B cell (primary cell): ENCODE data around the gene SLC38A1. TPM values are rescaled to one million over a fixed set of nuclear protein-coding genes. Genes with fewer than 3 reads are reported as not detected.
"Not testable (repeated sequence)": the region's sequence is repeated elsewhere in the genome, so short reads cannot be mapped to it uniquely, and the experiment has no call there.

Source experiments
- ATAC-seq: fragments of 200-7000 bp; cut with Tn5 transposase; one replicate; pipeline ENCODE4 v1.10.0; 2021; ENCODE audit warnings: low read depth, mild to moderate bottlenecking, moderate number of reproducible peaks, moderate library complexity
- CTCF ChIA-PET: fragments of 350-600 bp; sonication (Branson Sonifier 250); formaldehyde crosslinking; loops from one replicate; lab custom pipeline; 2021; ENCODE audit warnings: antibody characterized with exemption, inconsistent platforms; lab: Charles Lee
- POLR2A ChIA-PET: fragments of 350-600 bp; sonication (Branson Sonifier 250); formaldehyde crosslinking; loops from one replicate; lab custom pipeline; 2021; ENCODE audit warnings: antibody characterized with exemption; lab: Charles Lee
- DNase-seq: peaks from one replicate; pipeline ENCODE4 v3.0.0; 2013
- H2AFZ ChIP-seq: 2 replicates; pipeline ENCODE4 v1.6.1; 2012; ENCODE audit warnings: mild to moderate bottlenecking, low read depth, low read length; ENCODE audit not compliant: insufficient read depth, poor library complexity, severe bottlenecking
- H3K27ac ChIP-seq, 2 donors: 1 replicate in 1 of 2; 2 replicates in 1 of 2; pipeline ENCODE4 v1.5.1; 2012 to 2013; ENCODE audit warnings: low read length in 2 of 2, mild to moderate bottlenecking in 2 of 2, moderate library complexity in 1 of 2
- H3K27me3 ChIP-seq, 4 experiments: fragments of 200-600 bp in 1 of 4; sonication (generic) in 1 of 4; replicated peaks in 1 of 4; 1 replicate in 2 of 4; 2 replicates in 2 of 4; pipeline versions ENCODE4 v1.6.1 to v1.7.0; 2013 to 2016; ENCODE audit warnings: low read length in 3 of 4, mild to moderate bottlenecking in 2 of 4, mixed read lengths in 1 of 4, moderate library complexity in 1 of 4; ENCODE audit not compliant: insufficient read depth in 4 of 4, control insufficient read depth in 3 of 4; ENCODE audit errors: control extremely low read depth in 1 of 4
- H3K36me3 ChIP-seq, 2 experiments: replicated peaks in 1 of 2; 1 replicate in 1 of 2; 2 replicates in 1 of 2; pipeline versions ENCODE4 v1.6.1 to v1.7.1; 2013; ENCODE audit warnings: low read length in 1 of 2; ENCODE audit not compliant: insufficient read depth in 2 of 2, control insufficient read depth in 1 of 2; ENCODE audit errors: control extremely low read depth in 1 of 2, extremely low read depth in 1 of 2
- H3K4me1 ChIP-seq, 2 donors: fragments of 200-600 bp in 1 of 2; sonication (generic) in 1 of 2; 1 replicate in 1 of 2; 2 replicates in 1 of 2; pipeline versions ENCODE4 v1.5.1 to v1.6.1; 2013 to 2017; ENCODE audit warnings: low read length in 2 of 2; ENCODE audit not compliant: control insufficient read depth in 2 of 2, insufficient read depth in 2 of 2
- H3K4me2 ChIP-seq: replicated peaks from 2 replicates; pipeline ENCODE3; 2012; ENCODE audit warnings: mild to moderate bottlenecking, low read depth, low read length; ENCODE audit not compliant: poor library complexity, severe bottlenecking
- H3K4me3 ChIP-seq, 5 experiments: fragments of 200-600 bp in 1 of 5; sonication (generic) in 1 of 5; 1 replicate in 3 of 5; 2 replicates in 2 of 5; pipeline versions ENCODE4 v1.5.1 to v1.7.0; 2011 to 2016; ENCODE audit warnings: low read length in 4 of 5, mild to moderate bottlenecking in 4 of 5, low read depth in 2 of 5, control low read depth in 1 of 5, moderate library complexity in 1 of 5; ENCODE audit not compliant: insufficient read depth in 1 of 5; ENCODE audit errors: control extremely low read depth in 1 of 5, extremely low read depth in 1 of 5
- H3K79me2 ChIP-seq: fragments of 200-600 bp; sonication (generic); one replicate; pipeline ENCODE4 v1.6.0; 2016; ENCODE audit warnings: low read length; ENCODE audit not compliant: control insufficient read depth, insufficient read depth
- H3K9ac ChIP-seq: fragments of 200-600 bp; sonication (generic); 2 replicates; pipeline ENCODE4 v1.6.1; 2017; ENCODE audit warnings: mild to moderate bottlenecking, low read length, moderate library complexity
- H3K9me3 ChIP-seq, 3 donors: one replicate each; pipeline versions ENCODE4 v1.6.1 to v1.7.1; 2013; ENCODE audit warnings: low read length in 2 of 3; ENCODE audit not compliant: control insufficient read depth in 2 of 3, insufficient read depth in 1 of 3; ENCODE audit errors: control extremely low read depth in 1 of 3
- H4K20me1 ChIP-seq: 2 replicates; pipeline ENCODE4 v1.6.0; 2012; ENCODE audit warnings: mild to moderate bottlenecking, low read length; ENCODE audit not compliant: insufficient read depth, control insufficient read depth, poor library complexity, severe bottlenecking
- H3K27ac Mint-ChIP-seq: one replicate; pipeline ENCODE4 v1.8.0; 2021; ENCODE audit warnings: mixed read lengths
- H3K27me3 Mint-ChIP-seq: one replicate; pipeline ENCODE4 v1.8.0; 2021; ENCODE audit warnings: mixed read lengths
- H3K4me1 Mint-ChIP-seq: one replicate; pipeline ENCODE4 v1.8.0; 2021; ENCODE audit warnings: mixed read lengths
- H3K4me3 Mint-ChIP-seq: one replicate; pipeline ENCODE4 v1.8.0; 2021; ENCODE audit warnings: mixed read lengths
- H3K9me3 Mint-ChIP-seq: one replicate; pipeline ENCODE4 v1.8.0; 2022; ENCODE audit warnings: mixed read lengths; ENCODE audit not compliant: insufficient read depth
- CTCF ChIP-seq: fragments of 200-600 bp; IDR thresholded peaks from one replicate; pipeline ENCODE4 v1.8.0; 2022; ENCODE audit warnings: antibody characterized with exemption, mild to moderate bottlenecking
- EZH2 ChIP-seq: IDR thresholded peaks from 2 replicates; pipeline ENCODE4 v1.6.1; 2012; ENCODE audit warnings: borderline replicate concordance, low read depth, mild to moderate bottlenecking, moderate library complexity, low read length; ENCODE audit not compliant: insufficient read depth, poor library complexity, severe bottlenecking
- WGBS: methylation state at CpG from one replicate; pipeline ENCODE4 v1.1.5; 2013; ENCODE audit warnings: missing lambda C conversion rate; ENCODE audit not compliant: insufficient coverage; 5-methylcytosine and 5-hydroxymethylcytosine counted together
- intact Hi-C: fragments of 100-400 bp; cut with micrococcal nuclease; formaldehyde crosslinking; loops from one replicate; pipeline ENCODE4 v1.10.0; 2022
- polyA plus RNA-seq: library from polyadenylated mRNA; depleted of rRNA; stranded (reverse); fragments of >200 nt; gene quantifications from 2 replicates; pipeline ENCODE4 v1.2.3, GENCODE V29; 2012
- total RNA-seq, 2 donors: library from RNA; stranded (reverse); fragments of 120-200 nt in 1 of 2; gene quantifications; 1 replicate in 1 of 2; 2 replicates in 1 of 2; pipeline versions ENCODE4 v1.2.3 to v1.2.4, GENCODE V29; 2013 to 2022

The SLC38A1 gene
- total and polyA plus RNA-seq, 2 donors (not counting 1 experiment from before 2014, with no cell fraction given): 38.1 to 205 TPM

DNA sequence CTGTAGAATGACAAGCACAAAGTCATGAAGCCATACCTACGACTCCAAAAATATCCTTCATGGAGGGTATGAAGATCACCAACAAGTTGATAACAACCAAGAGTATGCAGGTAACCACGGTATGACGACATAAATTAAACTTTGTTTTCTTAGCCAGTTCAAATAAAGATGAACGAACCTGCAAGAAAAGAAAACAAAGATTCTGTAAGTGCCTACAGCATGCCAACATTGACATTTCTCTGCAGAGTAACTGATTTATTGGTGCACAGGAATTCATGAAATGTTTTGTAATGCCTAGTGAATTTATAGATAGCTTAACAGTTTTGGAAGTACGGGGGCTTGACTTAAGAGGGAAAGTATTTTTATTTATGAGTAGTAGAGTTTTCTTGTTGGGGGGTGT, 71.0 kb downstream of the SLC38A1 start:
- Histone ChIP-seq H3K27ac (no peak overlapping the region), H3K4me2 (no peak overlapping the region), H4K20me1 (no peaks in the 10 kb centered on the region), H2AFZ (no peak overlapping the region), H3K9me3 (peaks cover 0 to 5% (median 0%) of the 10 kb centered on the region in 3 donors), H3K4me3 (no peak overlapping the region), H3K9ac (no peak overlapping the region), H3K36me3 (peaks cover 21 to 87% of the 10 kb centered on the region in 2 experiments), H3K4me1 (no peaks in the 10 kb centered on the region), H3K79me2 (peaks cover 4% of the 10 kb centered on the region), H3K27me3 (no peaks in the 10 kb centered on the region)
- intact Hi-C loops: no loop called here
- no peak for ATAC-seq
- ChIA-PET CTCF (no interaction called here), POLR2A (no interaction called here)
- H3K27me3 Mint-ChIP-seq: no peaks in the 10 kb centered on the region
- WGBS: 100% methylated on average over 3 of the region's 5 CpGs
- H3K4me1 Mint-ChIP-seq: peaks cover 8% of the 10 kb centered on the region
- H3K27ac Mint-ChIP-seq: no peak overlapping the region
- no peak for TF ChIP-seq CTCF
- TF ChIP-seq EZH2: no peak
- no peaks in the 10 kb centered on the region for H3K9me3 Mint-ChIP-seq
- H3K4me3 Mint-ChIP-seq: no peak overlapping the region
- DNase-seq: no peak

DNA sequence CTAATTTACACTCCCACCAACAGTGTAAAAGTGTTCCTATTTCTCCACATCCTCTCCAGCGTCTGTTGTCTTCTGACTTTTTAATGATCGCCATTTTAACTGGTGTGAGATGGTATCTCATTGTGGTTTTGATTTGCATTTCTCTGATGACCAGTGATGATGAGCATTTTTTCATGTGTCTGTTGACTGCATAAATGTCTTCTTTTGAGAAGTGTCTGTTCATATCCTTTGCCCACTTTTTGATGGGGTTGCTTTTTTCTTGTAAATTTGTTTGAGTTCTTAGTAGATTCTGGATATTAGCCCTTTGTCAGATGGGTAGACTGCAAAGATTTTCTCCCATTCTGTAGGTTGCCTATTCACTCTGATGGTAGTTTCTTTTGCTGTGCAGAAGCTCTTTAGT, 78.3 kb downstream of the SLC38A1 start:
- H3K27me3 Mint-ChIP-seq, H3K27me3 ChIP-seq, intact Hi-C loops, H3K4me3 ChIP-seq, H3K9me3 Mint-ChIP-seq, DNase-seq, H3K79me2 ChIP-seq, H3K9ac ChIP-seq, CTCF ChIA-PET, H4K20me1 ChIP-seq, H3K9me3 ChIP-seq, H2AFZ ChIP-seq, ATAC-seq, H3K27ac ChIP-seq, H3K4me2 ChIP-seq, H3K4me3 Mint-ChIP-seq: not testable (repeated sequence)
- peaks cover 22 to 24% of the 10 kb centered on the region in 2 donors for H3K4me1 ChIP-seq
- WGBS: no CpG with 5 or more reads among the region's 2 CpGs
- POLR2A ChIA-PET: interaction anchor here (0.6 kb wide), 1 partner anchor 9 kb away, joined by 3 read pairs; no protein-coding TSS in a partner anchor
- peaks cover 2 to 41% of the 10 kb centered on the region in 2 experiments for H3K36me3 ChIP-seq
- Mint-ChIP-seq H3K4me1 (peaks cover 60% of the 10 kb centered on the region), H3K27ac (peak overlapping the region; percentile 82)
